ENCODE measurements around the gene KRT17. TPM values are rescaled to one million over a fixed set of nuclear protein-coding genes. Genes with fewer than 3 reads are reported as not detected.

Gene KRT17
- total and polyA plus RNA-seq, 9 of the 15 experiments (the other 6 are each of a cell fraction or from before 2014, with no cell fraction given) = 0.23 to 0.25 TPM; not detected in 7

DNA sequence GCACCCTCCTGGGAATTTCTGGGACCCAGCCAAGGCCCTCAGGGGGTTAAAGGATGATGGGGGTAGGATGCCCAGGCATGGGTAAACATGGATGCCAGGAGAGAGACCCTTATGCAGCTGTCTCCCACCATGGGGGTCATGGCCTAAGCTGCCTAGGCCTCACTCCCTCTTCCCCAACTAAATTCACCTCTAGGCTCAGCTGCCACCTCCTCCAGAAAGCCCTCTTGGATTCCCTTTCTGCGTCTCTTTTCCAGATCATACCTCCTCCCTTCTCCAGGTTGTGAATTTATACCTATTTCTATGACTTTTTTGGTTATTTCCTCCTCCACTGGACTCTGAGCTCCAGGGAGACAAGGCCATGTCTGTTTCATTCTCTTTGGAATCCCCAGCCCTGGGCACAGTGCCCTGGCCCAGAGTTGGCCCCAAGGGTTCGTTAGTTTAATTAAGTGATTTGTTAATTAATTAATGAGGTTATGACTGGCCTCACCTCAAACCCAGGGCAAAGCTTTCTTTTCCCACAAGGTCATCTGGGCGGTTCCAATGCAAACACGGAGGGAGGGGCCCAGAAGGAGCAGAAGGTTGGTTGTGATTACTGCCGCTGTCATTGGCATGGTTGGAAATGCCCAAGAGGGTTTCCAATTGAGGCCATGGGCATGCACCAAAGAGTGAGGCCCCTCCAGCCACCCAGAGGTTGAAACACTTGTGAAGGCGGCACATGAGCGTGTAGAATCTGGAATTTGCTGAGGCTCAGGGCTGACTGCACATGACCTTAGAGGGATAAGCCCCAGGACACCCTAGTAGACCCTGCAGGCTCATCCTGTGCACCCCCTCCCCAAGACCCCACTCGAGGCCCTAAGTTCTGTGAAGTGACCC is 6.9 kb upstream of the KRT17 start:
- no peak overlapping the region for H3K9ac ChIP-seq (ENCODE audit: insufficient read depth in 1 of 2, low read depth in 2 of 2, low read length in 2 of 2)
- CTCF ChIA-PET (ENCODE audit: low intra/inter-chr PET ratio) = interaction anchor here (0.6 to 0.8 kb wide), 2 partner anchors 32 to 34 kb away, joined by 4 to 6 read pairs; no protein-coding TSS in a partner anchor
- no peak overlapping the region for H3K4me3 ChIP-seq
- in situ Hi-C loops (cut with MboI) = no loop called here
- no peaks in the 10 kb centered on the region for H3K9me1 ChIP-seq (ENCODE audit: control insufficient read depth, insufficient read depth, low read length)
- no peak for FAIRE-seq
- H2AFZ ChIP-seq (ENCODE audit: low read depth, low read length) = no peak overlapping the region
- intact Hi-C loops (cut with micrococcal nuclease) = no loop called here
- no peak for DNase-seq (ENCODE audit: extremely low read depth in 1 of 4, low spot score in 3 of 4)
- ATAC-seq = no peak
- TF ChIP-seq, protein P1, sequence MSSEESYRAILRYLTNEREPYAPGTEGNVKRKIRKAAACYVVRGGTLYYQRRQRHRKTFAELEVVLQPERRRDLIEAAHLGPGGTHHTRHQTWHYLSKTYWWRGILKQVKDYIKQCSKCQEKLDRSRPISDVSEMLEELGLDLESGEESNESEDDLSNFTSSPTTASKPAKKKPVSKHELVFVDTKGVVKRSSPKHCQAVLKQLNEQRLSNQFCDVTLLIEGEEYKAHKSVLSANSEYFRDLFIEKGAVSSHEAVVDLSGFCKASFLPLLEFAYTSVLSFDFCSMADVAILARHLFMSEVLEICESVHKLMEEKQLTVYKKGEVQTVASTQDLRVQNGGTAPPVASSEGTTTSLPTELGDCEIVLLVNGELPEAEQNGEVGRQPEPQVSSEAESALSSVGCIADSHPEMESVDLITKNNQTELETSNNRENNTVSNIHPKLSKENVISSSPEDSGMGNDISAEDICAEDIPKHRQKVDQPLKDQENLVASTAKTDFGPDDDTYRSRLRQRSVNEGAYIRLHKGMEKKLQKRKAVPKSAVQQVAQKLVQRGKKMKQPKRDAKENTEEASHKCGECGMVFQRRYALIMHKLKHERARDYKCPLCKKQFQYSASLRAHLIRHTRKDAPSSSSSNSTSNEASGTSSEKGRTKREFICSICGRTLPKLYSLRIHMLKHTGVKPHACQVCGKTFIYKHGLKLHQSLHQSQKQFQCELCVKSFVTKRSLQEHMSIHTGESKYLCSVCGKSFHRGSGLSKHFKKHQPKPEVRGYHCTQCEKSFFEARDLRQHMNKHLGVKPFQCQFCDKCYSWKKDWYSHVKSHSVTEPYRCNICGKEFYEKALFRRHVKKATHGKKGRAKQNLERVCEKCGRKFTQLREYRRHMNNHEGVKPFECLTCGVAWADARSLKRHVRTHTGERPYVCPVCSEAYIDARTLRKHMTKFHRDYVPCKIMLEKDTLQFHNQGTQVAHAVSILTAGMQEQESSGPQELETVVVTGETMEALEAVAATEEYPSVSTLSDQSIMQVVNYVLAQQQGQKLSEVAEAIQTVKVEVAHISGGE (CRISPR knock-in tag; IDR thresholded peaks at IDR 0.05) = no peak
- no peak for TF ChIP-seq NEUROD1 (IDR thresholded peaks at IDR 0.05; ENCODE audit: borderline replicate concordance, low read depth, low read length, partially characterized antibody)
- peak; percentile 87 for TF ChIP-seq ZFP36 (IDR thresholded peaks at IDR 0.05; ENCODE audit: low read depth, low read length, partially characterized antibody)
- no peak for TF ChIP-seq ETV1 (tag; conservative IDR thresholded peaks at IDR 0.05; ENCODE audit: low read depth)
- no peak for TF ChIP-seq RB1 (IDR thresholded peaks at IDR 0.05; ENCODE audit: low read depth)
- TF ChIP-seq ARID1B (IDR thresholded peaks at IDR 0.05) = no peak
- TF ChIP-seq, protein P2, sequence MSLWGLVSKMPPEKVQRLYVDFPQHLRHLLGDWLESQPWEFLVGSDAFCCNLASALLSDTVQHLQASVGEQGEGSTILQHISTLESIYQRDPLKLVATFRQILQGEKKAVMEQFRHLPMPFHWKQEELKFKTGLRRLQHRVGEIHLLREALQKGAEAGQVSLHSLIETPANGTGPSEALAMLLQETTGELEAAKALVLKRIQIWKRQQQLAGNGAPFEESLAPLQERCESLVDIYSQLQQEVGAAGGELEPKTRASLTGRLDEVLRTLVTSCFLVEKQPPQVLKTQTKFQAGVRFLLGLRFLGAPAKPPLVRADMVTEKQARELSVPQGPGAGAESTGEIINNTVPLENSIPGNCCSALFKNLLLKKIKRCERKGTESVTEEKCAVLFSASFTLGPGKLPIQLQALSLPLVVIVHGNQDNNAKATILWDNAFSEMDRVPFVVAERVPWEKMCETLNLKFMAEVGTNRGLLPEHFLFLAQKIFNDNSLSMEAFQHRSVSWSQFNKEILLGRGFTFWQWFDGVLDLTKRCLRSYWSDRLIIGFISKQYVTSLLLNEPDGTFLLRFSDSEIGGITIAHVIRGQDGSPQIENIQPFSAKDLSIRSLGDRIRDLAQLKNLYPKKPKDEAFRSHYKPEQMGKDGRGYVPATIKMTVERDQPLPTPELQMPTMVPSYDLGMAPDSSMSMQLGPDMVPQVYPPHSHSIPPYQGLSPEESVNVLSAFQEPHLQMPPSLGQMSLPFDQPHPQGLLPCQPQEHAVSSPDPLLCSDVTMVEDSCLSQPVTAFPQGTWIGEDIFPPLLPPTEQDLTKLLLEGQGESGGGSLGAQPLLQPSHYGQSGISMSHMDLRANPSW (CRISPR knock-in tag; IDR thresholded peaks at IDR 0.05) = no peak
- no peak for TF ChIP-seq E2F5 (CRISPR knock-in tag; IDR thresholded peaks at IDR 0.05)
- H3K79me2 ChIP-seq (ENCODE audit: control insufficient read depth, insufficient read depth, low read length) = no peaks in the 10 kb centered on the region
- H3K36me3 ChIP-seq (ENCODE audit: control insufficient read depth, insufficient read depth, low read length) = no peaks in the 10 kb centered on the region
- POLR2A ChIA-PET = no interaction called here
- no peak overlapping the region for H3K4me2 ChIP-seq (ENCODE audit: insufficient read depth, low read length)
- no peak overlapping the region for H3K27ac ChIP-seq (ENCODE audit: extremely low read depth, low read depth, low read length)
- H3K9me3 ChIP-seq (replicated peaks; ENCODE audit: control insufficient read depth, insufficient read depth, low read depth, low read length) = no peaks in the 10 kb centered on the region
- peaks cover 0 to 19% of the 10 kb centered on the region in 2 experiments; a peak in 2 of 5 replicates for H3K27me3 ChIP-seq (ENCODE audit: control insufficient read depth in 2 of 2, insufficient read depth in 2 of 2, low read length in 2 of 2)
- WGBS (ENCODE audit: insufficient coverage, low coverage, missing lambda C conversion rate) = 17% methylated on average over 8 of the region's 8 CpGs
- H4K20me1 ChIP-seq (replicated peaks; ENCODE audit: control insufficient read depth, insufficient read depth, low read length) = peaks cover 5% of the 10 kb centered on the region; the same call in 1 of the 2 replicates
- peaks cover 3 to 27% of the 10 kb centered on the region in 2 experiments; a peak in 3 of 5 replicates for H3K4me1 ChIP-seq (replicated peaks in 1 of 2; ENCODE audit: control insufficient read depth in 2 of 2, insufficient read depth in 2 of 2, low read length in 2 of 2)
- BruUV-seq (replicated peaks) = no TSS peak
